RWPE2 (cell line): ENCODE measurements around the gene COP1.

ENCODE experiments used
- ATAC-seq: fragments of 200-7000 bp; cut with Tn5 transposase; 3 replicates; pipeline ENCODE4 v1.9.1; 2021; ENCODE audit warnings: low read depth
- DNase-seq: peaks from one replicate; pipeline ENCODE4 v3.0.0-alpha.2; 2020; ENCODE audit warnings: low spot score
- H3K27ac ChIP-seq: fragments of 450-650 bp; 2 replicates; pipeline ENCODE4 v1.5.1; 2017; ENCODE audit warnings: mild to moderate bottlenecking; ENCODE audit not compliant: poor library complexity, severe bottlenecking
- H3K27me3 ChIP-seq: fragments of 250-450 bp; sonication (Bioruptor Pico); 2 replicates; pipeline ENCODE4 v1.5.1; 2021; ENCODE audit warnings: mild to moderate bottlenecking, moderate library complexity; ENCODE audit not compliant: insufficient read depth, poor library complexity, severe bottlenecking
- H3K36me3 ChIP-seq: fragments of 250-450 bp; sonication (Bioruptor Pico); 2 replicates; pipeline ENCODE4 v1.5.1; 2020; ENCODE audit warnings: low read depth, mild to moderate bottlenecking, moderate library complexity
- H3K4me1 ChIP-seq: fragments of 250-450 bp; sonication (Bioruptor Pico); 2 replicates; pipeline ENCODE4 v1.5.1; 2021; ENCODE audit warnings: mild to moderate bottlenecking, moderate library complexity; ENCODE audit not compliant: insufficient read depth, poor library complexity, severe bottlenecking
- H3K4me3 ChIP-seq: fragments of 250-450 bp; sonication (Bioruptor Pico); 2 replicates; pipeline ENCODE4 v1.5.1; 2021; ENCODE audit warnings: mild to moderate bottlenecking, moderate library complexity; ENCODE audit not compliant: severe bottlenecking
- H3K9me3 ChIP-seq: fragments of 250-450 bp; sonication (Bioruptor Pico); 2 replicates; pipeline ENCODE4 v1.5.1; 2021; ENCODE audit warnings: mild to moderate bottlenecking, moderate library complexity; ENCODE audit not compliant: severe bottlenecking
- CTCF ChIP-seq: fragments of 450-650 bp; IDR thresholded peaks from one replicate; pipeline ENCODE4 v1.5.1; 2017; ENCODE audit warnings: mild to moderate bottlenecking, moderate library complexity; ENCODE audit not compliant: poor library complexity, severe bottlenecking

COP1 gene

GRCh38 chr1:176195547-176195946, 11.5 kb downstream of the COP1 start:
- no peaks in the 10 kb centered on the region for H3K4me1 ChIP-seq
- H3K27me3 ChIP-seq, result no peaks in the 10 kb centered on the region
- H3K4me3 ChIP-seq, result no peak overlapping the region
- no peaks in the 10 kb centered on the region for H3K9me3 ChIP-seq
- TF ChIP-seq CTCF, result no peak
- H3K27ac ChIP-seq, result no peak overlapping the region
- H3K36me3 ChIP-seq, result peaks cover 14% of the 10 kb centered on the region
- no peak for DNase-seq
- ATAC-seq, result no peak

GRCh38 chr1:176193663-176194062, 13.4 kb downstream of the COP1 start:
- H3K9me3 ChIP-seq, result no peaks in the 10 kb centered on the region
- ATAC-seq (no peak), DNase-seq (no peak)
- H3K4me1 ChIP-seq, result no peaks in the 10 kb centered on the region
- H3K36me3 ChIP-seq, result peaks cover 14% of the 10 kb centered on the region
- no peak overlapping the region for H3K4me3 ChIP-seq
- no peak overlapping the region for H3K27ac ChIP-seq
- H3K27me3 ChIP-seq, result no peaks in the 10 kb centered on the region
- TF ChIP-seq CTCF, result no peak

GRCh38 chr1:176193023-176193422, 14.1 kb downstream of the COP1 start:
- H3K4me1 ChIP-seq, result no peaks in the 10 kb centered on the region
- peaks cover 9% of the 10 kb centered on the region; the same call in 1 of the 2 replicates for H3K36me3 ChIP-seq
- no peak overlapping the region for H3K4me3 ChIP-seq
- H3K27me3 ChIP-seq, result no peaks in the 10 kb centered on the region
- ATAC-seq (no peak), DNase-seq (no peak)
- no peaks in the 10 kb centered on the region for H3K9me3 ChIP-seq
- H3K27ac ChIP-seq, result no peak overlapping the region
- TF ChIP-seq CTCF, result no peak

GRCh38 chr1:176188604-176189003, 18.5 kb downstream of the COP1 start:
- Histone ChIP-seq H3K36me3 (peaks cover 13% of the 10 kb centered on the region; the same call in 1 of the 2 replicates), H3K4me3 (no peak overlapping the region), H3K4me1 (no peaks in the 10 kb centered on the region), H3K9me3 (no peaks in the 10 kb centered on the region), H3K27ac (no peak overlapping the region), H3K27me3 (no peaks in the 10 kb centered on the region)
- DNase-seq (no peak), ATAC-seq (no peak)
- TF ChIP-seq CTCF, result no peak

- no peak for TF ChIP-seq CTCF
- H3K36me3 ChIP-seq, result peaks cover 18% of the 10 kb centered on the region; the same call in 1 of the 2 replicates
- H3K9me3 ChIP-seq, result no peaks in the 10 kb centered on the region
- no peaks in the 10 kb centered on the region for H3K4me1 ChIP-seq
- DNase-seq (no peak), ATAC-seq (no peak)
- no peak overlapping the region for H3K4me3 ChIP-seq
- no peak overlapping the region for H3K27ac ChIP-seq
- no peaks in the 10 kb centered on the region for H3K27me3 ChIP-seq
These were observed 20.1 kb downstream of the COP1 start for GRCh38 chr1:176187001-176187400.
